ENCODE results near the gene MINDY4.

The MINDY4 gene

DNA sequence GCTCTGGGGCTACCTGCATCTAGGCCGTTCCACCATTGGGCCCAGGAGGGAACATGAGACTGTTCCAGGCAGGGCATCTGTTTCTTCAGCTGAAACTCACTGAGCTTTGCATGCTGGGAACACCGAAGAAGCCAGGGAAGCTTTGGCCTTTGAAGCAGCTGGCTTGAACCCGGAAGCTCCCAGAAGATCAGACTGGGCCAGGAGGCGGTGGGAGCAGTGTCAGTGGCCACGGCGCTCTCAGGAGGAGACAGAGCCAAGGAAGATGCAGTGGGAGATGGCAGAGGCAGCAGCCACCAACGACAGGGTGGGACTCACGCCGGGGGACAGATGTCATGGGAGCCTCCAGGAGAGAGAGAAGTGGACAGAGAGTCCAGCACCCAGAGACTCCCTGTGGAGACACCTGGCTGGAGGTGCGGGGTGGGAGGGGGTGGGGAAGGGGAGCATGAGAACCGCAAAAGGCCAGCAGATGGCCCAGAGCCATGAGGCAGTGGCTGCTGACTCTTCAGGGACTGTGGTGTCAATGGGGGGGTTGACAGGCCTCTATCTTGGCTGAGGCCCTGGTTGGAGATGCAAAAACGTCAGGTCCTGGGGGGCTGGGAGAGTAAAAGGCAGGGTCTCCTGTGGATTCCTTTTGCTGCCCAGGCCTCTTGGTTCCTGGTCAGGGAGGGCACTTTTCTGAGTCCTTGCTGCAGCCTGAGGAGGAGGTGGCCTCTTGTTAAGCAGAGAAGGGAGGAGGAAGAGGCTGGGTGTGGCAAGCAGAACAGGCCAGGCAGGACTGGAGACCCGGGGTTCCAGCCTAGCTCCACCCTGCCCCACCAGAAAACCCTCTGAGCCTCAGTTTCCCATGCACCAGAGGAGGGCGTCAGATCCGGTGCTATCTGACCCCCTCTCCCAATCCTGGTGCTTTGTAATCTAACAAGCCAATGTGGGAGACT is 134.1 kb downstream of the MINDY4 start:
- in situ Hi-C loops (cut with HindIII; ENCODE audit: low pct_unique_long_range_greater_than_20kb, low sequenced_read_pairs), result no loop called here
- no peak for TF ChIP-seq JUND (IDR thresholded peaks at IDR 0.05; ENCODE audit: low read depth)
- DNase-seq (ENCODE audit: low read depth in 1 of 2, low spot score in 1 of 2), result no peak

DNA sequence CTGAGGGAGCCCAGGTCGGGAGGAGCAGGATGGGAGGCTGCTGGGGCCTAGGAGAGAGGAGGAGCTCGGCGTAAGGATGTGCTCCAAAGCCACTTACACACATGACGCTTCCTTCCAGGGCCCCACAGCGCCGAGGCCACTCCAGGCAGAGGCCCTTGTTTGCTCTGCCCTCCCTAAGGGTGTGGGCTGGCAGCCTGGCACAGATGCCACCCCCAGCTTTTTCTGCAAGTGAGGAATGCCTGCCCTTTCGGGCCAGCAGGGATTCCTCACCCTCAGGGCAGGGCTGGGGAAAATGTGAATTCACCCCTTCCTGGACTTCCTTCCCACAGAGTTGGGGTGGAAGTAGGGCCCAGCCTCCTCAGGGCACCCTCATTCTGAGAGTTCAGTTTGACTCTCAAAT is 134.8 kb downstream of the MINDY4 start:
- no peak for DNase-seq (ENCODE audit: low read depth in 1 of 2, low spot score in 1 of 2)
- TF ChIP-seq JUND (IDR thresholded peaks at IDR 0.05; ENCODE audit: low read depth), result no peak
- in situ Hi-C loops (cut with HindIII; ENCODE audit: low pct_unique_long_range_greater_than_20kb, low sequenced_read_pairs), result no loop called here

DNA sequence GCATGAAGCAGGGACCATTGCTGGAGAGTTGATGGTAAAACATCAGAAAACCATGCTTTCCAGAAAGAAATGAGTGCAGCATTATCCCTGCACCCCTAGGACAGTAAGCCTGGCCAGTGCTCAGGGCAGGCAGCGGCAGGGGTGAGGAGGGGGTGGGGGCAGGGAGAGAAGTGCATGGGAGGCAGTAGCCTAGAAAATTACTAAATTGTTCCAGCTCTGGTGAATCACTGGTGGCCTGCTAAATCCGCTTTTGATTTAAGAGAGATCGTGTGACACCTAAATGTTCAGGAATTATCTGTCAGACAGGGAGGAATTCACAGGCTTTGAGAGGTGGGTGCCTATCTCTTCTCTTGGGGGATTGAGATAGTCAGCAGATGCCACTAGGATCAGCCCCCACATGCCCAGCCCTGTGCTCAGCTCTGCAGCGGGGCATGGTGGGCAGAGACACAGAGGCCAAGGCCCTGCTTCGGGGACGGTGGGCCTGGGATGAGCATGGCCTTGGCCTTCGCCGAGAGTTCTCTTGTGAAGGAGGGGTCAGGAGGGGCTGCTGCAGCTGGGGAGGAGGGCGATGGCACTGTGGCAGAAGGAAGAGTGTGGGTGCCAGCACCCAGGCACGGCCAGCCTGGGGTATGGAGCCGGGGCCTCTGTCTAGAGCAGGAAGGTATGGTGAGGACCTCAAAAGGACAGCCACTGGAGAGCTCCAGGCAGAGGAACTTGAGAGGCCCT is 135.5 kb downstream of the MINDY4 start:
- TF ChIP-seq JUND (IDR thresholded peaks at IDR 0.05; ENCODE audit: low read depth), result no peak
- in situ Hi-C loops (cut with HindIII; ENCODE audit: low pct_unique_long_range_greater_than_20kb, low sequenced_read_pairs), result no loop called here
- no peak for DNase-seq (ENCODE audit: low read depth in 1 of 2, low spot score in 1 of 2)

DNA sequence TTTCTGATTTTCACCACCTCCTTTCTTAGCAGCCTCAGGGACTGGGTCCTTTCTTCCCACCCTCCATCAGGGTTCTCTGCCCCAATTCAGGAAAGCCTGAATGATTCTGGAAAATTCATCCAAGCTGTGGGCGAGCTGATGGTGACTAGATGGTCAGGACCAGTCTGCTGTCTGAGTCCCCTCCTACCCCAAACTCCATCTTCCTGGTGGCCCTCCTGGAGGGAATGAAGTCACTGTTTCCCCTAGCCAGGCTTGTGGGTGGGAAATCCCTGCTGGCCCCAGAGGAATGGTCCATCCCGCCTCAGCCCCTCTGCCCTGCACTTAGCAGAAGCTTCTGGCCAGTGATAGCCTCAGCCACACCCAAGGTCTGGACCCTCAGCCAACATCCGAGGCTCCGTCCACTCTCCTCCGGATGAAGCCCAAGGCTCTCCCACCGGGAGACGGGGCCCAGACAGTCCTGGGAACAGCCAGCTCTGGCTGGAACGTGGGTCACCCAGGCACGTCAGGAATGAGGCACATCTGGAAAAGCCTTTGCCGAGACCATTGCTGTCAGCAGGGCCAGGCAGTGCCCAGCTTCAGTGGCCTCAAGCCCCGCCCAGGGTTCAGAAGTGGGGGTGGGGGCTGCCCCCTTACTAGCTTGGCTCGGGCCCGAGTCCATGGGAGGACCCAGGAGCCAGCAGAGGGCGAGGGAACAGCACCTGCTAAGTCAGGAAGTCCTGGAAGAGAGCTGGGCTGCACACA is 136.5 kb downstream of the MINDY4 start:
- TF ChIP-seq JUND (IDR thresholded peaks at IDR 0.05; ENCODE audit: low read depth), result no peak
- in situ Hi-C loops (cut with HindIII; ENCODE audit: low pct_unique_long_range_greater_than_20kb, low sequenced_read_pairs), result no loop called here
- DNase-seq (ENCODE audit: low read depth in 1 of 2, low spot score in 1 of 2), result no peak

DNA sequence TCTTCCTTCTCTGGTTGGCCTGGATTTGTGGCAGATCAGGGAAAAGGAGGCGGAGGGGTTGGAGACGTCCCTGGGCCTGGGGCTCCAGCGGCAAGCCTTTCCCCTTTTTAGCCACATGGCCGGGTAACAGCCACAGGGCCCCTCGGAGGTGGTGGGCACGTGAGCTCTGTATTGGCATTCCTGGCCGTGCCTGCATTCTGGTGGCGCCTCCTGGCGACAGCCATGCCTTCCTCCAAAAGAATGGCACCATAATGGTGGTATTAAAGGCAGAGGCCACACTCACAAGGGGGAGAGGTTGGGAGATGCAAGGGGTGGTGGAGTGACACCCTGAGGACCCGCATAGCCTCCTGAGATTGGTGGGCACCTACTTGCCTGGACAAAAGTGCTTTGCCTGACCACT is 137.5 kb downstream of the MINDY4 start:
- in situ Hi-C loops (cut with HindIII; ENCODE audit: low pct_unique_long_range_greater_than_20kb, low sequenced_read_pairs), result no loop called here
- TF ChIP-seq JUND (IDR thresholded peaks at IDR 0.05; ENCODE audit: low read depth), result no peak
- no peak for DNase-seq (ENCODE audit: low read depth in 1 of 2, low spot score in 1 of 2)

DNA sequence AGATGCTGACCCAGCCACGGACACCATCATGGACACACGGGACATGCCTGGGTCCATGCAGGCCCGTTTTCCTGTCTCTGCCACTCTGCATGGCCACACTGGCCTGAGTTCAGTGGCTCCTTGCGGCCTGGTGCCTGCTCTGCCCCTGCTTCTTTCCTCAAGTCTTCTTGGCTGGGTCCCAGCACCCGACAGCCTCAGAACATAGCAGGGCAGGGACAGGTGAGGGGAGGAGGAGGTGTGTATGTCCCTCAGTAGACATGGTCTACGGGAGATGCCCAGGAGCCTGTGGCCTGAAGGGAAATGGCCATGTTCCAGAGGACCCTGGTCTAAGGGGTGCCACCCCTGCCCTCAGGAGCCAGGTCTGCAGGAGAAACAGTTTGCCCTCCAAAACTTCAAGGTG is 138.2 kb downstream of the MINDY4 start:
- no peak for DNase-seq (ENCODE audit: low read depth in 1 of 2, low spot score in 1 of 2)
- in situ Hi-C loops (cut with HindIII; ENCODE audit: low pct_unique_long_range_greater_than_20kb, low sequenced_read_pairs), result no loop called here
- no peak for TF ChIP-seq JUND (IDR thresholded peaks at IDR 0.05; ENCODE audit: low read depth)

DNA sequence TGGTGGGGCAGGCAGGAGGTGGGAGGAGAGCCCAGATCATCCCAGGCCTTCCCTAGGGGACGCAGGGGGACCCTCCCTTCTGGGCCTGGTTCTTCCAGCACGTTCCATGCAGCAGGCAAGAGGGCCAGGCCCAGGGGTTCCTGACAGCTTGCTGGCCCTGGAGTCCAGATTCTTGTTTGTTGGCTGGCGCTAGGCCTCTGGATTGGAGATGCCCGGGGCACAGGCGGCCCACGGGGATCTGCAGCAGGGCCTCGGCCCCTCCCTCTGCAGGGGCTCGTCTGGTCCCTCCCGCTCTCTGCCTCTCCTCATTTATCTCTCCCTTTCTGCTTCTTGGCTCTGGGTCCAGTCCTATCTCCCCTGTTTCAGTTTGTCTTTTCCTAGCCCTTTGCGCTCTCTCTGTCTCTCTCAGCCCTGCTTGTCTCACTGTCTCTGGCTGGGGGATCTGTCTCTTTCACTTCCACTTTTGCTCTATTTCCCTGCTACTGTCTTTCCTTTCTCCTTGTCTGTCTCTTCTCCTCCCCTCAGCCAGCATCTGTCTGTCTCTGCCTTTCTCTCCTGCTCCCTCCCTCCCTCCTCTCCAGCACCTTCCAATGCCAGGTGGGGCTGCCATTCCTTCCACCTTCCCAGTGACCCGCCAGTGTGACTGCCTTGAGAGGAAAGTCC is 139.3 kb downstream of the MINDY4 start:
- TF ChIP-seq JUND (IDR thresholded peaks at IDR 0.05; ENCODE audit: low read depth), result no peak
- DNase-seq (ENCODE audit: low read depth in 1 of 2, low spot score in 1 of 2), result no peak
- in situ Hi-C loops (cut with HindIII; ENCODE audit: low pct_unique_long_range_greater_than_20kb, low sequenced_read_pairs), result no loop called here

DNA sequence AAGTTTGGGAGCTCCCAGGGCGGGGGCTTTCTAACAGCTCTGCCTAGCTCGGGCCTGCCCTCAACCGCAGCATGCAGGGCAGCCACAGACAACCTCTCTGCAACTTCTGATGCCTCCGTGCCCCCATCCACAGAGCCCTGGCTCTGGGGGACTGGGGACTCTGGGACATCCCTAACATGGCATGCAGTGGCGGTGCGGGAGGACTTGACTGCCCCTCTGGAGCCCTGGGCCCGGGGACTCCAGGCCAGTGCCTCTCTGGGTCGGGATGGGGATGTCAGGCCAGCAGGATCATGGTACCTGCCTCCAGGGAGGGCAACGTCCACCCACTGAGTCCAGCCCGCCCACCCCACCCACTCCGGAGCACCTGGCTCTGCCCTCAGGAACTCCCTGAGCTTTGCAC is 139.9 kb downstream of the MINDY4 start:
- in situ Hi-C loops (cut with HindIII; ENCODE audit: low pct_unique_long_range_greater_than_20kb, low sequenced_read_pairs), result no loop called here
- TF ChIP-seq JUND (IDR thresholded peaks at IDR 0.05; ENCODE audit: low read depth), result no peak
- DNase-seq (ENCODE audit: low read depth in 1 of 2, low spot score in 1 of 2), result no peak

DNA sequence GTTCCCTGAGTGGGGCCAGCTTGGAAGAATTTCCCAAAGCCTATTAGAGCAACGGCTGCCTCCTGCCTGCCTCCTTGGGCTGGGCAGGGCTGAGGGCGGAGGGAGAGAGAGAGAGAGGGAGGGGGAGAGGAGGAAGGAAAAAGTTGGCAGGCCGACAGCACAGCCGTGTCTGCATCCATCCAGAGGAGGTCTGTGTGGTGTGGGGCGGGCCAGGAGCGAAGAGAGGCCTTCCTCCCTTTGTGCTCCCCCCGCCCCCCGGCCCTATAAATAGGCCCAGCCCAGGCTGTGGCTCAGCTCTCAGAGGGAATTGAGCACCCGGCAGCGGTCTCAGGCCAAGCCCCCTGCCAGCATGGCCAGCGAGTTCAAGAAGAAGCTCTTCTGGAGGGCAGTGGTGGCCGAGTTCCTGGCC is 140.3 kb downstream of the MINDY4 start, which contains the start of gene AQP1:
TSS of gene AQP1 (plus strand) at position 293 of the 409 bp plus-strand sequence. CDS start at position 350, 57 bp downstream.
- no peak for DNase-seq (ENCODE audit: low read depth in 1 of 2, low spot score in 1 of 2)
- no peak for TF ChIP-seq JUND (IDR thresholded peaks at IDR 0.05; ENCODE audit: low read depth)
- in situ Hi-C loops (cut with HindIII; ENCODE audit: low pct_unique_long_range_greater_than_20kb, low sequenced_read_pairs), result no loop called here

DNA sequence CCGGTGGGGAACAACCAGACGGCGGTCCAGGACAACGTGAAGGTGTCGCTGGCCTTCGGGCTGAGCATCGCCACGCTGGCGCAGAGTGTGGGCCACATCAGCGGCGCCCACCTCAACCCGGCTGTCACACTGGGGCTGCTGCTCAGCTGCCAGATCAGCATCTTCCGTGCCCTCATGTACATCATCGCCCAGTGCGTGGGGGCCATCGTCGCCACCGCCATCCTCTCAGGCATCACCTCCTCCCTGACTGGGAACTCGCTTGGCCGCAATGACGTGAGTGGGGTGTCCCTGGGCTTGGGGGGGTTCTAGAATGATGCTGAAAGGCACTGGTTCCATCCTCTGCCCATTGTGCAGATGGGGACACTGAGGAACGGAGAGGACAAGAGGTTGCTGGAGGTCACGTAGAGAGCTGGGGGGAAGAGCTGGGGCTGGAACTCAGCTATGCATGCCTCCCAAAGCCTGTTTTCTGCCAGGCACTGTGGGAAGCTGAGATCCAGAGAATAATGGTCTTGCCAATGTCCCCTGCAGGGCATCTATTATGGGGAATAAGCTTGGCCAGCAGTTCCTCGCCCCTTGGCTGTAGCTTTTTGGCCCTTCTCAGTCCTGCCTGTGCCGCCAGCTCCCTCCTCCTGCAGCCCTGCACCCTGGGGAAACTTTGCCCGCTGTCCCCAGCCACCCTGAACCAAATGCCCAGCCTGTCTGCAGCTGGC is 141.0 kb downstream of the MINDY4 start:
- in situ Hi-C loops (cut with HindIII; ENCODE audit: low pct_unique_long_range_greater_than_20kb, low sequenced_read_pairs), result no loop called here
- no peak for DNase-seq (ENCODE audit: low read depth in 1 of 2, low spot score in 1 of 2)
- TF ChIP-seq JUND (IDR thresholded peaks at IDR 0.05; ENCODE audit: low read depth), result no peak

DNA sequence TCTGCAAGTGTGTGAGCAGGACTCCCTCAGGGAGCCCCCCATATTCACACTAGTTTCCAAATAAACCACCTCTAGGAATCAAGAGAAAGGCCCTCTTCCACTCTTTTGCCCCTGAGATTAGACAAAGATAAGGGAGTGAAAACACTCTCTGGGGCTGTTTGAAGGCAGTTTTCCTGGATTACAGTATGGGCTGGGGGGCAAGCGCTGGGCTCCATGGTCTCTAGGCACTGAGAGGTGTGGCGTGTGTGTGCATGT is 141.4 kb downstream of the MINDY4 start:
- in situ Hi-C loops (cut with HindIII; ENCODE audit: low pct_unique_long_range_greater_than_20kb, low sequenced_read_pairs), result no loop called here
- TF ChIP-seq JUND (IDR thresholded peaks at IDR 0.05; ENCODE audit: low read depth), result no peak
- no peak for DNase-seq (ENCODE audit: low read depth in 1 of 2, low spot score in 1 of 2)

Data from T47D (cell line).